ENCODE results near the gene ATG101. TPM values are rescaled to one million over a fixed set of nuclear protein-coding genes. Genes with fewer than 3 reads are reported as not detected.

Gene ATG101
- total RNA-seq, 1 donor from 2014 or later = 24.9 TPM

DNA sequence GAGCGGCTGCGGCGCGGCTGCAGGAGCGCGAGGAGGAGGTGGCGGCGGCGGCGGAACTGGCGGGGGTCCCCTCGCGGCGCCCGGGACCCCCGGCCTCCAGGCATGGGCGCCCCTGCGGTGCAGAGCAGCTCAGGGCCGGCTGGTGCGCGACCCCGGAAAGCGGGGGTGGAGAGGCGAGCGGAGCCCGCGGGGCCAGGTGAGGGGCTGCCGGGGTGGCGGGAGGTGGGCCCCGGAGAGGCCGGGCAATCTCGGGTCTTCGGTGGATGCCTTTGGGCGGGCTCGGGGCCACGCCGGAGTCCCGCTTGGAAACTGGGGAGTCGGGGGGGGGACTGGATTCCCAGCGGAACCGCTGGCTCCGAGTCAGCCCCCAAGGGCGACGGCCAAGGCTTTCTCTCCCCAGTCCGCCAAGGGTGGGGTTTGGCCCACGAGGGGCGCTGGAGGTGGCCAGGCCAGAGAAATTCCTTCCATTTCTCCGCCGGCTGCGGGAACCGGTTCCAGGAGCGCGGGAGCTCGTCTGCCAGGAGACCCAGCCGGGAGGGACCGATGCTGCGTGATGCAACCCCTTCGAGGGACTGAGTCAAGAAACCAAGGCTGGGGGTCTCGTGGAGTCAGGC lies 32.4 kb upstream of the ATG101 start:
- ATAC-seq = no peak
- DNase-seq (ENCODE audit: missing footprints) = no peak

DNA sequence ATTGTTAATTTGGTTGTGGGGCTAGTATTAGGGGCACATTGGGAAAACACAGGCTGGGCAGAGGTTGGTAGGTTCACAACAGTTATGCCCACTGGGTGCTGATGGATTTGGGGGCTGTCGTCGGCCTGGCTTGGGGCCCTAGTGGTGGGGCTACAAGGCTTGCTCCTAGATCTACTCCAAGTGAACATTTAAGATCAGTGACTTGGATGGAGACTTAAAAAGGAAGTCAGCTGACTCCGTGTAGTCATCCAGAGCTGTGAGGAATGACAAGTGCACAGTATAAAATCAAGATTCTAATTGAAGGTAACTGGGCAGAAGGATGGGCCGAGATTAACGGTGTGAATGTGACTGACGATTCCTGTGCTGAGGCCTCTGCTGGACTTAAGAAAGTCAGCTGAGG lies 31.3 kb upstream of the ATG101 start:
- intact Hi-C loops (cut with DNase I) = no loop called here
- DNase-seq (ENCODE audit: missing footprints) = no peak
- no peak for ATAC-seq

More for the DNA sequence above, 32.4 kb upstream of the ATG101 start:
- intact Hi-C loops (cut with DNase I) = loop anchor here (2.0 kb wide), 1 partner anchor 13 kb away; the partner anchor contains the start of gene NR4A1

DNA sequence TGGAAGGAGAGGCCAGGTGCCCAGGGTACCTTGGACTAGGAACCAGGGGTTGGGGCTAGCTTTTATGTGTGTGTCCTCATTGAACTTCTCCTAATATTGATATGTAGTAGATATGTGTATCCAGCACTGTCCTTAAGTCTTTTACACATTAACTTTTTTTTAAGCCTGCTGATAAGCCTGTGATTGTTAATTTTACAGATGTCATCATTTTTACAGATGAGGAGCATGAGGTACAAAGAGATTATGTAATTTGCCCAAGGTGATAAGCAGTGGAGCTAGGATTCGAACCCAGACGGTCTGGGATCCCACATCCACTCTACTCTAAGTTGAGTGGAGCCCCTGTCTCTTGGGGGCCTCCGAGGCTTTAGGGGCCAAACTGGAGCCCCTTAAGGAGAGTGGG lies 28.7 kb upstream of the ATG101 start:
- intact Hi-C loops (cut with DNase I) = no loop called here

DNA sequence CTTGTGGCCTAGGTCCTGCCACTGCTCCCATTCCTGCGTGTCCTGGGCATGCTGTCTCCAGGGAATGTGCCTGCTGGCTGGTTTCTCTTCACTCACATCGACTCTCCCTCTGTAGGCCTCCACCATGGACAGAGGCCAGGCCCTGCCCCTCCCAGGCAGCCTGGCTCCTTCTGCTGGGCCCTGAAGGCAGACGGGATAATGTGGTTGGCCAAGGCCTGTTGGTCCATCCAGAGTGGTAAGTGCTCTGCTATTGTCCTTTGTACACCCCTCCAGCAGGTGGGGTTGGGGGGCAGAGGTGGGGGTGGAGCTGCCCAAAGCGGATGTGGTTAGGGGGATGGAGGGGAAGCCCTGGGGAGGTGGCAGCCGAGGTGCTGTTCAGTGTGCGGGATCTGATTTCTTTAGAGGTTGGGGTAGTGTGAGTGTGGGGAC lies 28.1 kb upstream of the ATG101 start:
- intact Hi-C loops (cut with DNase I) = no loop called here
- no peak for DNase-seq (ENCODE audit: missing footprints)

More for the DNA sequence above, 28.7 kb upstream of the ATG101 start:
- no peak for ATAC-seq
- no peak for DNase-seq (ENCODE audit: missing footprints)

DNA sequence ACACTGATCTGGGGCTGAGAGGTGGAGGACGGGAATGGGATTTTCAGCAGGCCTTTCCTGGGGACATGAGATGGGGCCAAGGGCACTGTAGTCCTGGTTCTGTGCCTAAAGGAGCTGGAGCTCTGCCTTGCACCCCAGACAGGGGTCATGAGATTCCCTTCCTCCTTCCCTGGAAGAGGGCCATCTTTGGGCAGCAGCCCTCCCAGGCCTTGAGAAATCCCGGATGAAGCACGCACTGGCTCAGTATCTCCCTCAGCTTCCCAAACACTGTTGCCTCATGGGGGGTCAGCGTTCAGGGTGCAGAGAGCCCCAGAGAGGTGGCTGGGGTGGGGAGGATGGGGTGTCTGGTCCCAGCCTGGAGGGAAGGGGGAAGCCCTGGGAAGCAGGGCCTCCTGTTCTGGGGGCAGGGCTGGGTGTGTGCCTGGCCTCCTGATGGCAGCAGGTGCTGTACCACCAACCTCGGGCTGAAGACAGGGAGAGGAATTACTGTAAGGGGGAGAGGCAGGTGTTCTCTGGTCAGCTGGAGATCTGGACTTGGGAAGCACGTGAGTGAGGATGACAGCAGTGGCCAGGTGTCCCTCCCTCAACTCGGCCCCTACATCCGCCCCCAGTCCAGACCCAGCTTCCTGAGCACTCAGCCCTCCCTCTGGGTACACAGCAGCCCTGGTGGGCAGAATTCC lies 26.9 kb upstream of the ATG101 start:
- no peak for DNase-seq (ENCODE audit: missing footprints)
- intact Hi-C loops (cut with DNase I) = no loop called here

More for the DNA sequence above, 28.1 kb upstream of the ATG101 start:
- ATAC-seq = peak; percentile 22

DNA sequence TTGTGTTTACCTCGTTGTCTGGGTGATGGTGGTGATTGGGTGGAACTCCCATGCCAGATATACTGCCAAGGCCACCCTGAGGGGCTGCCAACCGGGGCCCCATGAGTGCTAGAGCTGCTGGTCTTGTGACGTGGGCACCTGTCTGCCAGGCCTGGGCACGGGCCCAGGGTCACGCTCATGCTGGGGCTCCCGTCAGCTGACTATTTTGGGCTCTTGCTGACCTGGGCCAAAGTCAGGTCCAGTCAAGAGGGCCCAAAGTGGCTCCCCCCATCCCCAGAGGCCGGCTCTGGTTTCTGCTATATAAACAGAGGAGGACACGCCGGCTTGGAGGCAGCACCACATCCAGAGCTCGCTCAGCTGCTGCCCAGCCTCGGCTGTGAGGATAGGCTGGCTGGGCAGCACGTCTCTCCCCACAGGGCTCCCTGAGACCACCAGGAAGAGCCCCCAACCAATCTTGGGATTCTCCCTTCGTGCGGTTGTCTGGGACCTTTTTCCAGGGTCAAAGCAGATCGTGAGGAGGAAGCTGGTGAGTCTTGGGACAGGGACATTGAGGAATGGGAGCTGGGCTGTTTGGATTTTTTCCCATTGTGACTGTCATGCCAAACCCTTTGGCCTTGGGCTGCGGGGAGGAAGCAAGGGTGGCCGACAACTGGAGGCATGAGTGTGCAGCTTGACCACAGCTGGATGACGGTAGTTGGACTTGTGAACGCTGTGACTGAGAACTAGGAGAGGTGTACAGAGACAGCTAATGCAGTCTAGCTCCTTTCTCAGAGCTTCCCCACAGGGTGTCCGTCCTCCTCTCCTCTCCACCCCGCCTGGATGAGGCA lies 26.2 kb upstream of the ATG101 start:
- DNase-seq (ENCODE audit: missing footprints) = peak; percentile 83
- ATAC-seq = peak; percentile 76
- intact Hi-C loops (cut with DNase I) = no loop called here

More for the DNA sequence above, 26.9 kb upstream of the ATG101 start:
- ATAC-seq = no peak

DNA sequence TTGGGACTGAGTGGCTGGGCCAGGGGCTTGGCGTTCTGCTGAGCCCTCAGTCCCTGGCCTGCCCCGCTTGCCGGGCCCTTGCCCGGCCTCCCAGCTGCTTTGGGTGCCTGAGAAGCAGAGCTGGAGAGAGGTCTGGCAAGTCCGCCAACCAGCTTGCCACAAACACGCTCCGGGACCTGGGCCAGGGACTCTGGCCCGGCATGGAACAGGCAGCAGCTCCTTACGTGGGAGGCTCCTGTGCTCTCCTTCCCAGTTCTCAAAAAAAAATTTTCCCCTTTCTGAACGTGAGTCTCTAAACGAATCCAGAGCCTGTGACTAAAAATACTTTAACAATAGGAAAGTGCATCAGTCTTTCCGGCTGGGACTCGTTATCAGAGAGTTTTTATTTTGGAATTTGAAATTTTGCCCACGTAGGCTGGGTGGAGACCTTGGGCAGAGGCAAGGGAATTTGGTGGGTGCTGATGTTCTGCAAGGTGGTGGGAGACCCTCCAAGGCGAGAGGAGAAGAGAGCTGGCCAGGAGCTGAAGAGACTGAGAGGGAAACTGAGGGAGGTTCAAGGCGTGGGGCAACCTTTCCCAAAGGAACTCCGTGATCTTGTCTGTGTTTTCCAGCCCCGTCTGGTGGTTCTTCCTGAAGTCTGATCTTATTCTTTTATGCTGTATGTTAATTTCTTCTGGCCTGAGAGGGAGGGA lies 25.3 kb upstream of the ATG101 start:
- peak; percentile 76 for ATAC-seq
- intact Hi-C loops (cut with DNase I) = no loop called here
- peak; percentile 92 for DNase-seq (ENCODE audit: missing footprints)

DNA sequence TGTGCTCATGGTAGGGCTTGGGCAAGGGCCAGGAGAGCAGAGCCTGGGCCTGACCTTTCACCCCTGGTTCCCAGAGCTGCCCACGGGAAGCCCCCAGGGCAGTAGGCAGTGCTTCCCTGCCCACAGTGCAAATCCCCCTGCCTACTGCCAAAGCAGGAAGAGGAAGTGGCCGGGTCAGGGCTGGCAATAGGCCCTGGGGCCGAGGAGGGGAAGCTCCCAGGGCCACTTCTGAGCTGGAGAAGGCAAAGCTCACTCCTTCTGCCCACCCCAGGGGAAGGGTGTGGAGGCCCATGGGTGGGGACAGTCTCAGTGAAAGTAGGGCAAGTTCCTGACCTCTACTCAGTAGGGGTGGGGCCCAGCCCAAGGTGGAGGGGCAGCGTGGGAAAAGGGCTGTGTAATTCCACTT lies 24.0 kb upstream of the ATG101 start:
- intact Hi-C loops (cut with DNase I) = no loop called here
- ATAC-seq (no peak), DNase-seq (ENCODE audit: missing footprints) (peak; percentile 39)

DNA sequence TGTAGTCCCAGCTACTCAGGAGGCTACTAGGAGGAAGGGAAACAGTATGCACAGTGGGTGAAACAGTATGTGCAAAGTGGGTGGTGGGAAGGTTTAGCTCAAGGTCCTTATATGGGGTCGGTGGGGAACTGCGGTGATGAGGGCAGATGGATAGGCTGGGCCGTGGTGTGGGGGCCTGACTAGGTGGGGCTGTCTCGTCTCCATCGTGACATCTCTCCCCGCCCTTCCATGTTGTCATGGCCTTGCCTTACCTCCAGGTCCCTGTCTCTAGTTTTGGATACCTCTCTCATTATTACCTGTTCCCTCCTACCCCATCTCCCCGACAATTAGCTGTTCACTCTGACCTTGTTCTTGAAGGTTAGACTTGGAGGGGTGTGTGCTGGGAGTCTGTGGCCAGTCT lies 22.9 kb upstream of the ATG101 start:
- intact Hi-C loops (cut with DNase I) = no loop called here
- no peak for ATAC-seq

DNA sequence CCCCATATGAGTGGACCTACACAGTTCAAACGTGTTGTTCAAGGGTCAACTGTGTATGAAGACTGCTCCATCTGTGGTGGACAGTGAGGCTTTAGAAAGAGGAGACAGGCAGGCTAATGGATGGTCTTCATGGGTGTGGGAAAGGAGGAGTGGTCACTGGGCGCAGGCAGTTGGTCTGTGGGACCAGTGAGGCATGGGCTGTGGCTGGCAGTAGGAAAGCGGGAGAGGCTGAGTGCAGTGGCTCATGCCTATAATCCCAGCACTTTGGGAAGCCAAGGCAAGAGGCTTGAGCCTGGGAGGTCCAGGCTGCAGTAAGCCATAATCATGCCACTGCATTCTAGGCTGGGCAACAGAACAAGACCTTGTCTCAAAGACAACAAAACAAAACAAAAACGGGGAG lies 20.5 kb upstream of the ATG101 start:
- no peak for DNase-seq (ENCODE audit: missing footprints)
- ATAC-seq = no peak
- intact Hi-C loops (cut with DNase I) = no loop called here

More for the DNA sequence above, 22.9 kb upstream of the ATG101 start:
- DNase-seq (ENCODE audit: missing footprints) = peak; percentile 16

DNA sequence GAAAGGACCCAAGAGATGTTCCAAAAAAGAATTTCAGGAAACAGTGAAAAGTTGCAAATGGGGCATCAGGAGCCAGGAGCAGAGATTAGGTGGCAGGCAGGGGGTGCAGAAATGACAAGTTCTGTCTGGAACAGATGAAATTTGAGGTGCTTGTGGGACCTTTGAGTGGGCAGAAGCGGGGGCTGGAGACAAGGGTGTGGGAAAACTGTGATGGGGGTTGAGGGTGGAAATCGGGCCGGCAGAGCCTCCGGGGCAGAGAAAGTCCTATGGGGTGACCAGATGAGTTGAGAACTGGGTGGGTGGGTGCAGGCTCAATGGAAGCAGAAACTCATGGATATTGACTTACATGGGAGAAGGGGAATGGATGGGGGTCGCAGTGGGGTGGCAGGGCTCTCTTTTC lies 20.1 kb upstream of the ATG101 start:
- DNase-seq (ENCODE audit: missing footprints) (peak; percentile 46), ATAC-seq (no peak)
- intact Hi-C loops (cut with DNase I) = loop anchor here (2.0 kb wide), 1 partner anchor 13 kb away; no protein-coding TSS in a partner anchor

DNA sequence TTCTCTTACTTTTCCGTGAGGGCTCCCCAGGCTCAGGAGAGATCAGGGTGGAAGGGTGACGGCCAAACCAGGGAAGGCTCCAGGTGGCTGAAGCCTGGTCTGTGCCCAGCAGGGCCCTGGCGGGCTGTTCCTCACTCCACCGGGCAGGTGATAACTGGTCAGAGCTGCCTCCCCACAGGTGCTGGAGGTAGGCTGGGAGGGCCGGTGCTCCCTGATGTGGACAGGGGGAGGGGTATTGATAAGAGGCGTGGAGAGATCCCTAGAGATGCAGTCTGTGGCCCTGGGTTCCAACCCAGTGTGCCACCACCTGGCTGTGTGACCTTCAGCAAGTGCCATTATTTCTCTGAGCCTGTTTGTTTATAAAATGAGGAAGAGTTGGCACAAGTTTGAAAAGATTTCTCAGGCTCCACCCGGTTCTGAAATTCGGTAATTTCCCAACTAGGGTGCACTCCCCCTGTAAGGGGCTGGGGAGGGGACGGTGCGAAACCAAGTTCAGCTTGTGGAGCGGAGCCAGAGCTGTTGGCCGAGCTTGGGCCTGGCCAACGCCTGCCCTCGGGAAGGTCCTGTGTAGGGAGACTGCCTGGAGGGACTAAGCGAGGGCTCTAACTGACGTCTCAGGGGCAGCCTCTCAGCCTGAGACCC lies 19.5 kb upstream of the ATG101 start:
- no peak for ATAC-seq
- intact Hi-C loops (cut with DNase I) = loop anchor here (2.0 kb wide), 1 partner anchor 13 kb away; no protein-coding TSS in a partner anchor
- peak; percentile 73 for DNase-seq (ENCODE audit: missing footprints)

DNA sequence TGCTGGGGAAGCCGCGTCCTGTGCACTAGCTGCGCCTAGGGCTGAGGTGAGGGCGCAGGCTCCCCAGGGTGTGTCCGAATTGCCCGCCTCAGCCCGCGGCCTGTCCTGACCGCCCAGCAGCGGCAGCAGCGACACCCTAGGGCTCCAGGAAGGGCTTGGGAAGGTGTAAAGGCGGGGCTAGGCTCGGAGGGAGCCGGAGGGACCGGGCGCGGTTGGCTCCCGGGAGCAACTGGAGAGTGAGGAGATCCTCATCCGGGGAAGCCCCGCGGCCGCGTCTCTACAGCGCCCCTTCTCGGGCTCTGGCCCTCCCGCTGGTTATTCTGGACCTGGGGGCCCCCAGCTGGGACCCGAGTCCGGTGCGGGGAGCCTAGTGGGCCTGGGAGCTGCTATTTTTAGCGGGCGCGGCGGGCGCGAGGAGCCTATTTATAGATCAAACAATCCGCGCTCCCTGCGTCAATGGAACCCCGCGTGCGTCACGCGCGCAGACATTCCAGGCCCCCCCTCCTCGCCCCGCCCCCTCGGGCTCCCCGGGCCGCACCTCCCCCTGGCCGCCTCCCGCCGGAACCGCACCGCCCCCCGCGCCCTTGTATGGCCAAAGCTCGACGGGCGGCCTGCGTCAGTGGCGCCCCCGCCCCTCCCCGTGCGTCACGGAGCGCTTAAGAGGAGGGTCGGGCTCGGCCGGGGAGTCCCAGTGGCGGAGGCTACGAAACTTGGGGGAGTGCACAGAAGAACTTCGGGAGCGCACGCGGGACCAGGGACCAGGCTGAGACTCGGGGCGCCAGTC lies 18.8 kb upstream of the ATG101 start, which contains the start of gene NR4A1:
Gene NR4A1 (plus strand): TSS at position 685 of the 784 bp plus-strand sequence. CDS start 2,887 bp downstream, outside the sequence.
- intact Hi-C loops (cut with DNase I) = loop anchor here (1.0 to 2.0 kb wide), 3 partner anchors 14 to 26 kb away; partner anchors contain the start of gene ATG101
- peak; percentile 91 for ATAC-seq
- DNase-seq (ENCODE audit: missing footprints) = peak; percentile 99

DNA sequence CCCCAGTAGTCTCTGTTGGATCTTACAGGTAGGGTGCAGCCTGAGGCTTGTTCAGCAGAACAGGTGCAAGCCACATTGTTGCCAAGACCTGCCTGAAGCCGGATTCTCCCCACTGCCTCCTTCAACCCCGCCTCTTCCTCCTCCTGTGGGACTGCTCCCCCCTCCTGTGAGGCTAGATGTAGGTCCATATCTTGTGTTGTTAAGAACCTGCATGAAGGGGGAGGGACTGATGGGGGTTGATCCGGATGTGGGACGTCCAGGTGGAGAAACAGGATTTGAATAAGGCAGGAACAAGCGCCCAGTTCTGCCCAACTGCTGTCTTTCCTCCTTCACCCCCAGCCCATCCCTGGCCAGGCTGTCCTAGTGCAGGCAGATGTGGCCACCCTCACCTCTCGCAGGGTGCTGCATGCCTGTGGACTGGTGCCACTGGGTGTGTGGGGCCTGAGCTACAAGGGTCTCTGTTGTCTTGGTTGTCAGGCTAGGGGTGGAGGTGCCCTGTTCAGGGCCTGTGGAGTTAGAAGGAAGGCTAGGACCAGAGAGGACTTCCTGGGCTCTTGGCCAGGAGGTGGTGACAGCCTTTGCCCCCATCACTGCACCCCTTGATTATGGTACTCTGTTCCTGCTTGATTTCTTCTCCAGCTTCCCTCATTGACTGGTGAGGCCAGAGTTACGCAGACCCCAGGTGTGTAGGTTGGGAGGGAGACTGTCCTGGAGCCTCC lies 17.2 kb upstream of the ATG101 start:
- ATAC-seq (no peak), DNase-seq (ENCODE audit: missing footprints) (peak; percentile 62)
- intact Hi-C loops (cut with DNase I) = no loop called here

DNA sequence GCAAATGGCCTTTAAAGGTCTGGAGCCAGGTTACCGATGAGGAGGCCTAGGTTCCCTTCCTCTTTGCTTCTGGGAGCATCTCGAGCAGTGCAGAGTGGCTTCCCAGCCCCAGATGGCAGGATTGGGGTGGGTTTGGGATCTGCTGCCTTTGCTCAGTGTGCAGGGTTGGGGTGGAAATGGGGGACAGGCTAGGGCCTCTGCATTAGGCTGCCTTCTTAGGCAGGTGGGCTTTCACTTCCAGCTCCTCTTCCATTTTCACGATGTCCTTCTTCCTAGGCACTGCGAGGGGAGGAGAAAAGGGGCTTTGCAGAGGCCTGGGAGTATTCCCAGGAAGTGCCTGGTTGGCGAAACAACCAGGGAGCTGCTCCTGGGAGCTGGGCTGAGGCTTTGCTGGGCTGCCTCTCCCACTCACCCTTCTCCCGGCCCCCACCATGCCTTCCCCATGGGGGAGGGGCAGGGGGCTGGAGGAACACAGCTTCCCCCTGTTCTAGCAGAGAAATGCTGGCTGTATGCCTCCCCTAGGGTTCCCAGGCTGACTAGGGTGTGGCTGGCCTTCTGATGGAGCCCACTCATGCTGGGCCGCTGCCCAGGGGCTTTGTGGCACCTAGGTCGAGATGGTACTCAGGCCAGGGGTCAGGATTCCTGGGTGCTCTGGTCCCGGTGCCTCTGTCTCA lies 16.1 kb upstream of the ATG101 start:
- intact Hi-C loops (cut with DNase I) = no loop called here
- DNase-seq (ENCODE audit: missing footprints) = no peak
- ATAC-seq = no peak

DNA sequence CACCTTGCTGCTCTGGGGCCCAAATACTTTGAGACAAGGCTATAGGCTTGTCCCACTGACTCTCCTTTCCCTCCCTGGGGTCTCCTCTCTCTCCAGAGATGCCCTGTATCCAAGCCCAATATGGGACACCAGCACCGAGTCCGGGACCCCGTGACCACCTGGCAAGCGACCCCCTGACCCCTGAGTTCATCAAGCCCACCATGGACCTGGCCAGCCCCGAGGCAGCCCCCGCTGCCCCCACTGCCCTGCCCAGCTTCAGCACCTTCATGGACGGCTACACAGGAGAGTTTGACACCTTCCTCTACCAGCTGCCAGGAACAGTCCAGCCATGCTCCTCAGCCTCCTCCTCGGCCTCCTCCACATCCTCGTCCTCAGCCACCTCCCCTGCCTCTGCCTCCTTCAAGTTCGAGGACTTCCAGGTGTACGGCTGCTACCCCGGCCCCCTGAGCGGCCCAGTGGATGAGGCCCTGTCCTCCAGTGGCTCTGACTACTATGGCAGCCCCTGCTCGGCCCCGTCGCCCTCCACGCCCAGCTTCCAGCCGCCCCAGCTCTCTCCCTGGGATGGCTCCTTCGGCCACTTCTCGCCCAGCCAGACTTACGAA lies 15.4 kb upstream of the ATG101 start:
- intact Hi-C loops (cut with DNase I) = no loop called here
- ATAC-seq (no peak), DNase-seq (ENCODE audit: missing footprints) (no peak)

Measured in Right ventricle myocardium inferior (tissue), 1 donor.